Peyer's patch (tissue), 4 donors: Measurements from ENCODE around the gene ODC1. TPM values are rescaled to one million over a fixed set of nuclear protein-coding genes. Genes with fewer than 3 reads are reported as not detected.
A peak's percentile ranks its signal among the peaks of the same experiment; 100 is the strongest.

Source experiments
- DNase-seq, 3 donors: peaks; one replicate each; pipeline ENCODE4 v3.0.0-alpha.2; 2017 to 2019
- H3K27ac ChIP-seq, 4 donors: fragments of 200-600 bp; sonication (generic); one replicate each; pipeline ENCODE4 v1.5.1; 2016 to 2019
- H3K27me3 ChIP-seq, 2 donors: fragments of 200-600 bp; sonication (generic); one replicate each; pipeline ENCODE4 v1.5.1; 2019
- H3K36me3 ChIP-seq, 3 donors: fragments of 200-600 bp; sonication (generic); one replicate each; pipeline ENCODE4 v1.5.1; 2016 to 2019
- H3K4me1 ChIP-seq, 4 donors: fragments of 200-600 bp; sonication (generic); one replicate each; pipeline ENCODE4 v1.5.1; 2016 to 2019
- H3K4me3 ChIP-seq, 4 donors: fragments of 200-600 bp; sonication (generic); 1 replicate in 3 of 4; 2 replicates in 1 of 4; pipeline ENCODE4 v1.5.1; 2016 to 2019; ENCODE audit warnings: mild to moderate bottlenecking in 1 of 4
- H3K9me3 ChIP-seq, 4 donors: fragments of 200-600 bp; sonication (generic); one replicate each; pipeline ENCODE4 v1.5.1; 2016 to 2019; ENCODE audit warnings: mild to moderate bottlenecking in 1 of 4
- POLR2A ChIP-seq, 2 donors: fragments of 450-650 bp; IDR thresholded peaks; one replicate each; pipeline ENCODE4 v1.5.1; 2017; ENCODE audit warnings: antibody characterized with exemption in 2 of 2, mild to moderate bottlenecking in 2 of 2, moderate library complexity in 2 of 2
- total RNA-seq, 4 donors: library from RNA; depleted of rRNA; stranded (reverse); fragments of >200 nt; gene quantifications; one replicate each; pipeline ENCODE4 v1.1.0, GENCODE V29; 2016
- TF ChIP-seq, protein P1 (sequence below), 6 experiments: fragments of 450-650 bp in 4 of 6; fragments of 200-600 bp in 2 of 6; sonication (generic) in 1 of 6; IDR thresholded peaks; one replicate each; pipeline ENCODE4 v1.5.1; 2017 to 2019; ENCODE audit warnings: antibody characterized with exemption in 6 of 6, mild to moderate bottlenecking in 3 of 6, moderate library complexity in 1 of 6

ODC1 gene
- total RNA-seq, 4 donors from 2014 or later: 31.5 to 91.6 (median 55.6) TPM

DNA sequence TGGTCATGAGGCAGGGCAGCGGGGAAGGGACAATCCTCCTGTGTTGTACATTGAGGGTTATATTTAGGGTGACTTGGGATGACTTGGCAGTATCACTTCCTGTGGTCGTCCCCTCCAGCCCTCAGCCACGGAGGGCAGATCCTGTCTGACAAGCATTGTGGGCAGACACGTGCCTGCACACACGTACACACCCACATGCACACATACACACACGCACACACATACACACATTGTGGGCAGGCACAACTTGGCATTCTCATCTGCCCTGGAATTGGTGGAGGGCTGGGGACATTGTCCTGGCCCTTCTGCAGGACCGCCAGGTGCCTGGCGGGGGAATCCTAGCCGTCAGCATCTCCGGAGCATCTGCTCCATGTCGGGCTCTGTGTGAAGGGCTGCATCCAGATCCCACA, 47.6 kb downstream of the ODC1 start:
- no peaks in the 10 kb centered on the region for H3K9me3 ChIP-seq
- H3K27ac ChIP-seq: peak overlapping the region; percentile 55 to 71 (median 61)
- TF ChIP-seq, protein P1, sequence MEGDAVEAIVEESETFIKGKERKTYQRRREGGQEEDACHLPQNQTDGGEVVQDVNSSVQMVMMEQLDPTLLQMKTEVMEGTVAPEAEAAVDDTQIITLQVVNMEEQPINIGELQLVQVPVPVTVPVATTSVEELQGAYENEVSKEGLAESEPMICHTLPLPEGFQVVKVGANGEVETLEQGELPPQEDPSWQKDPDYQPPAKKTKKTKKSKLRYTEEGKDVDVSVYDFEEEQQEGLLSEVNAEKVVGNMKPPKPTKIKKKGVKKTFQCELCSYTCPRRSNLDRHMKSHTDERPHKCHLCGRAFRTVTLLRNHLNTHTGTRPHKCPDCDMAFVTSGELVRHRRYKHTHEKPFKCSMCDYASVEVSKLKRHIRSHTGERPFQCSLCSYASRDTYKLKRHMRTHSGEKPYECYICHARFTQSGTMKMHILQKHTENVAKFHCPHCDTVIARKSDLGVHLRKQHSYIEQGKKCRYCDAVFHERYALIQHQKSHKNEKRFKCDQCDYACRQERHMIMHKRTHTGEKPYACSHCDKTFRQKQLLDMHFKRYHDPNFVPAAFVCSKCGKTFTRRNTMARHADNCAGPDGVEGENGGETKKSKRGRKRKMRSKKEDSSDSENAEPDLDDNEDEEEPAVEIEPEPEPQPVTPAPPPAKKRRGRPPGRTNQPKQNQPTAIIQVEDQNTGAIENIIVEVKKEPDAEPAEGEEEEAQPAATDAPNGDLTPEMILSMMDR (IDR thresholded peaks at IDR 0.05): no peak
- no peak for TF ChIP-seq POLR2A (IDR thresholded peaks at IDR 0.05)
- H3K4me1 ChIP-seq: peaks cover 12 to 37% (median 14%) of the 10 kb centered on the region in 4 donors
- peak in 1 of 3 donors; percentile 57 for DNase-seq
- no peak overlapping the region for H3K4me3 ChIP-seq
- H3K36me3 ChIP-seq: no peaks in the 10 kb centered on the region
- H3K27me3 ChIP-seq: no peaks in the 10 kb centered on the region

DNA sequence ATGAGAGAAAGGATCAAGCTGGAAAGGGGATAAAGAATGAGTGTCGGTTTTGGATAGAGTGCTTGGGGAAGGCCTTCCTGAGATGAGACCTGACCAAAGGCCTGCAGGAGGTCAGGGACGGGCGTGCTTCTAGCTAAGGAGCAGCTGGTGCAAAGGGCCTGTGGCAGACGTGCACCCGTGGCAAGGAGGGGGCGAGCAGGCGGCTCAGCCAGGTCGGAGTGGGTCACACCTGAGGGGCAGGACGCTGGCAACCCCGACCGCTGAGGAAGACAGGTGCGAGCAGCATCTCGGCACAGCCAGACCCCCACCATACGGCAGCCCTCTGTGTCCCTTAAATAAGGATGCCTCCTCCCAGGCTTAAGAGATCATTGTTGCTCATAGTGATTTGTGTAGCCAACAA, 48.1 kb downstream of the ODC1 start:
- TF ChIP-seq, protein P1 (IDR thresholded peaks at IDR 0.05): no peak
- no peak for TF ChIP-seq POLR2A (IDR thresholded peaks at IDR 0.05)
- Histone ChIP-seq H3K27ac (peak overlapping the region in 3 of 4 donors; percentile 58 to 71 (median 64)), H3K9me3 (no peaks in the 10 kb centered on the region), H3K4me3 (no peak overlapping the region), H3K36me3 (no peaks in the 10 kb centered on the region), H3K27me3 (no peaks in the 10 kb centered on the region), H3K4me1 (peaks cover 12 to 37% (median 14%) of the 10 kb centered on the region in 4 donors)
- no peak for DNase-seq

DNA sequence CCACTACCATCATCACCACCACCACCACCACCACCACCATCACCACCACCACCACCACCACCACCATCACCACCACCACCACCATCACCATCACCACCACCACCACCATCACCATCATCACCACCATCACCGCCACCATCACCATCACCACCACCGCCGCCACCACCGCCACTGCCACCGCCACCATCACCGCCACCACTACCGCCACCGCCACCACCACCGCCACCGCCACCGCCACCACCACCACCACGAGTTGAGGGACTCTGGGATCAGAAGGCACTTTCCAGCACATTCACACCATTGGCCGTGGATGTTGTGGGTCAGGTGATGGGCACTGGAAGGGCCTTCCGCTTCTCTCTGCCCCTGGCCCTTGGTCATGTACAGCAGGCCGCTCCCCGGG, 48.8 kb downstream of the ODC1 start:
- Histone ChIP-seq H3K4me1 (peaks cover 12 to 37% (median 14%) of the 10 kb centered on the region in 4 donors), H3K27ac (peak overlapping the region in 1 of 4 donors; percentile 64), H3K36me3 (no peaks in the 10 kb centered on the region), H3K27me3 (no peaks in the 10 kb centered on the region), H3K4me3 (no peak overlapping the region), H3K9me3 (no peaks in the 10 kb centered on the region)
- no peak for DNase-seq
- TF ChIP-seq, protein P1 (IDR thresholded peaks at IDR 0.05): no peak

DNA sequence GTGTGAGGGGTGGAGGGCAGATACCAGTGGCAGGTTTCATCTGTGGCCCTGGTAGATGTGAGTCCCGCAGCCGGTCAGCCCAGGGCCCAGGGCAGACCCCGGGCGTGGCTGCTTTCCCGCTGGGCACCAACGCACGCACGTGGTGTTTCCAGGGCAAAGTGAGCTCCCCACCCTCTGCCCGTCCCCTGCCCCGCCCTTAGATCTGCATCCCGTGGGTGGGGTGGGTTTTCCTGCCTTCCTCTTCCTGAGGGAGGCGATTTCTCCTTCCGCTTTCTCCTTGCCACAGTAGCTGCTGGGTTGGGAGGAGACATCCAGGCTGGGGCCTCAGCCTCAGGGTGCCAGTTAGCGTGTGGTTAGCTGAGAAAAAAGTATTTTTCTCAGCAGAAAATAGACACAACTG, 49.6 kb downstream of the ODC1 start:
- H3K4me1 ChIP-seq: peaks cover 12 to 41% (median 14%) of the 10 kb centered on the region in 4 donors
- peak in 2 of 3 donors; percentile 68 to 73 for DNase-seq
- TF ChIP-seq, protein P1 (IDR thresholded peaks at IDR 0.05): no peak
- TF ChIP-seq POLR2A (IDR thresholded peaks at IDR 0.05): no peak
- H3K36me3 ChIP-seq: no peaks in the 10 kb centered on the region
- no peaks in the 10 kb centered on the region for H3K27me3 ChIP-seq
- H3K9me3 ChIP-seq: no peaks in the 10 kb centered on the region
- H3K4me3 ChIP-seq: no peak overlapping the region
- peak overlapping the region in 2 of 4 donors; percentile 3 to 46 for H3K27ac ChIP-seq

DNA sequence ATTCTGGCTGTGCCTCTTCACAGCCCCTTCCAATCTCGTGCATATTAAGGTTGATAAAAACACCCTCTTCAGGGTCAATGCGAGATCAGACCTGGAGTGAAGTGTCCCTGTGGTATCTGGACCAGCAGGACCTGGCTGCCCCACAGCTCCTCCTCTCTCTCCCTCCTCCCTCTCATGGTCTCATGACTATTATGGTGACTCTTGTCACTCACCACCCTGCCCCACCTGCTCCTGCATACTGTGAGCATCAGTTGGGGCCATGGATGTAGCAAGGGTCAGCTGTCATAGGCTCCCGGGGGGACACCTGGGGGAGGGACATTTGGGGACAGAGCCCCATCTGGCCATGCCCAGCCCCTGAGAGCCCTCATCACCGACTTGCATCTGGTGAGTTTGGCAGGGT, 50.2 kb downstream of the ODC1 start:
- H3K4me3 ChIP-seq: no peak overlapping the region
- H3K4me1 ChIP-seq: peaks cover 12 to 46% (median 14%) of the 10 kb centered on the region in 4 donors
- H3K27ac ChIP-seq: peak overlapping the region in 1 of 4 donors; percentile 3
- H3K9me3 ChIP-seq: no peaks in the 10 kb centered on the region
- TF ChIP-seq, protein P1 (IDR thresholded peaks at IDR 0.05): no peak
- no peak for TF ChIP-seq POLR2A (IDR thresholded peaks at IDR 0.05)
- no peaks in the 10 kb centered on the region for H3K36me3 ChIP-seq
- H3K27me3 ChIP-seq: no peaks in the 10 kb centered on the region
- no peak for DNase-seq
